Mammary epithelial cell (primary cell): ENCODE results near the gene MIS18A.

Source experiments
- CTCF ChIP-seq, 2 donors: IDR thresholded peaks in 1 of 2; conservative IDR thresholded peaks in 1 of 2; 2 replicates each; pipeline ENCODE4 v1.5.1; 2011 to 2012; ENCODE audit warnings: inconsistent platforms in 2 of 2, low read length in 2 of 2, mild to moderate bottlenecking in 2 of 2, control low read depth in 1 of 2, low read depth in 1 of 2; ENCODE audit not compliant: insufficient read depth in 1 of 2; ENCODE audit errors: extremely low read depth in 1 of 2
- EZH2 ChIP-seq: IDR thresholded peaks from 2 replicates; pipeline ENCODE4 v1.6.1; 2012; ENCODE audit warnings: low read length, inconsistent platforms, borderline replicate concordance

GRCh38 chr21:32300117-32300681, 21.4 kb upstream of the MIS18A start:
- no peak for TF ChIP-seq CTCF (conservative IDR thresholded peaks at IDR 0.05 in 1 of 2, IDR thresholded peaks at IDR 0.05 in 1 of 2; ENCODE audit: extremely low read depth in 1 of 2, insufficient read depth in 1 of 2, low read depth in 1 of 2, low read length in 2 of 2)
- no peak for TF ChIP-seq EZH2
